SH-SY5Y (cell line): Measurements from ENCODE around the gene FGF18.

Experiments used
- GATA2 ChIP-seq: IDR thresholded peaks from 2 replicates; pipeline ENCODE4 v1.6.1; 2011; ENCODE audit warnings: mild to moderate bottlenecking, low read depth, low read length
- GATA3 ChIP-seq: IDR thresholded peaks from 2 replicates; pipeline ENCODE4 v1.6.1; 2011; ENCODE audit warnings: low read depth, mild to moderate bottlenecking, low read length, moderate library complexity

DNA sequence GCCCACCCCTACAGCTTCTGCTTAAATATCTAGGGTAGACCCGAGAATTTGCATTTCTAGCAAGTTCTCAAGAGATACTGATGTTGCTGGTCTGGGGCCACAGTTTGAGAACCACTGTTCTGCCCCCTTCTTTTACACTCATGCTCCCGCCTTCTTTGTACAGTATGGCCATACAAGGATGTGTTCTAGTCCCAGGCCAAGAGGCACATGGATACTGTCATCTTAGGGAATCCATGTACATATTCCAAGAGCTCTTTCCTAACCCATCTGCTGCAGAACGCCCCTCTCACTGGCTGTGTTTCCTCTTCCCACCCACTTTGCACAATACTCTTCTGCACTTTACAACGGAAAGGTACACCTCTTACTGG lies 44.4 kb downstream of the FGF18 start:
- TF ChIP-seq GATA3 (no peak), GATA2 (no peak)
